Parathyroid adenoma (tissue), 2 donors: ENCODE measurements around the gene EEF2KMT.

Experiments
- H2AFZ ChIP-seq: fragments of 300-600 bp; sonication (generic); one replicate; pipeline ENCODE4 v1.7.0; 2017; ENCODE audit warnings: antibody characterized with exemption, mild to moderate bottlenecking
- H3K27ac ChIP-seq: fragments of 300-600 bp; sonication (generic); one replicate; pipeline ENCODE4 v1.7.0; 2017
- H3K27me3 ChIP-seq: fragments of 300-600 bp; sonication (generic); one replicate; pipeline ENCODE4 v1.7.0; 2017; ENCODE audit warnings: low read length; ENCODE audit not compliant: control insufficient read depth, insufficient read depth
- H3K36me3 ChIP-seq: fragments of 300-600 bp; sonication (generic); one replicate; pipeline ENCODE4 v1.7.0; 2017; ENCODE audit warnings: low read length; ENCODE audit not compliant: control insufficient read depth, insufficient read depth
- H3K4me1 ChIP-seq: fragments of 300-600 bp; sonication (generic); one replicate; pipeline ENCODE4 v1.7.0; 2017; ENCODE audit warnings: control low read depth
- H3K4me2 ChIP-seq: fragments of 300-600 bp; sonication (generic); one replicate; pipeline ENCODE4 v1.7.0; 2017; ENCODE audit warnings: low read length
- H3K4me3 ChIP-seq: fragments of 300-600 bp; sonication (generic); one replicate; pipeline ENCODE4 v1.7.0; 2017; ENCODE audit warnings: low read depth, low read length
- H3K79me2 ChIP-seq: fragments of 300-600 bp; sonication (generic); one replicate; pipeline ENCODE4 v1.7.0; 2017; ENCODE audit warnings: control low read depth
- H3K9ac ChIP-seq: fragments of 300-600 bp; sonication (generic); one replicate; pipeline ENCODE4 v1.7.0; 2017; ENCODE audit warnings: mild to moderate bottlenecking
- H3K9me3 ChIP-seq: fragments of 300-600 bp; sonication (generic); one replicate; pipeline ENCODE4 v1.7.0; 2017; ENCODE audit warnings: low read length; ENCODE audit not compliant: control insufficient read depth
- CTCF ChIP-seq: fragments of 300-600 bp; sonication (generic); IDR thresholded peaks from one replicate; pipeline ENCODE4 v1.7.0; 2017; ENCODE audit warnings: antibody characterized with exemption, mild to moderate bottlenecking
- donor health status: primary hyperparathyroidism.

Gene EEF2KMT

GRCh38 chr16:5073279-5073629, 24.3 kb downstream of the EEF2KMT start:
- Histone ChIP-seq H3K36me3 (no peaks in the 10 kb centered on the region), H3K4me1 (peaks cover 3% of the 10 kb centered on the region), H2AFZ (no peak overlapping the region), H3K27ac (no peak overlapping the region), H3K4me2 (no peak overlapping the region), H3K9me3 (no peaks in the 10 kb centered on the region), H3K79me2 (no peaks in the 10 kb centered on the region), H3K4me3 (no peak overlapping the region), H3K9ac (no peak overlapping the region), H3K27me3 (no peaks in the 10 kb centered on the region)
- no peak for TF ChIP-seq CTCF

GRCh38 chr16:5072334-5073278, 25.0 kb downstream of the EEF2KMT start:
- peak overlapping the region; percentile 86 for H3K4me2 ChIP-seq
- H3K27ac ChIP-seq, result peak overlapping the region; percentile 62
- peak overlapping the region; percentile 68 for H3K4me3 ChIP-seq
- no peaks in the 10 kb centered on the region for H3K27me3 ChIP-seq
- H3K4me1 ChIP-seq, result peaks cover 3% of the 10 kb centered on the region
- no peak overlapping the region for H3K9ac ChIP-seq
- TF ChIP-seq CTCF, result no peak
- peak overlapping the region; percentile 100 for H2AFZ ChIP-seq
- no peaks in the 10 kb centered on the region for H3K79me2 ChIP-seq
- no peaks in the 10 kb centered on the region for H3K36me3 ChIP-seq
- no peaks in the 10 kb centered on the region for H3K9me3 ChIP-seq

GRCh38 chr16:5071681-5072333, 25.8 kb downstream of the EEF2KMT start, which contains the start of gene ALG1:
ALG1 (plus strand) TSS chr16:5071843; CDS start chr16:5071850, 7 bp downstream.
- no peak for TF ChIP-seq CTCF
- H3K27ac ChIP-seq, result peak within 1 kb of the TSS; percentile 62
- no peak within 1 kb of the TSS for H3K9ac ChIP-seq
- H2AFZ ChIP-seq, result peak within 1 kb of the TSS; percentile 100
- H3K36me3 ChIP-seq, result no peaks in the 10 kb centered on the region
- no peaks in the 10 kb centered on the region for H3K27me3 ChIP-seq
- H3K4me1 ChIP-seq, result peaks cover 3% of the 10 kb centered on the region
- no peaks in the 10 kb centered on the region for H3K79me2 ChIP-seq
- peak within 1 kb of the TSS; percentile 68 for H3K4me3 ChIP-seq
- no peaks in the 10 kb centered on the region for H3K9me3 ChIP-seq
- H3K4me2 ChIP-seq, result peak within 1 kb of the TSS; percentile 86

- peak overlapping the region; percentile 100 for H2AFZ ChIP-seq
- no peak for TF ChIP-seq CTCF
- H3K79me2 ChIP-seq, result no peaks in the 10 kb centered on the region
- peak overlapping the region; percentile 68 for H3K4me3 ChIP-seq
- H3K9me3 ChIP-seq, result no peaks in the 10 kb centered on the region
- peaks cover 3% of the 10 kb centered on the region for H3K4me1 ChIP-seq
- H3K36me3 ChIP-seq, result no peaks in the 10 kb centered on the region
- no peak overlapping the region for H3K9ac ChIP-seq
- no peaks in the 10 kb centered on the region for H3K27me3 ChIP-seq
- H3K27ac ChIP-seq, result peak overlapping the region; percentile 62
- peak overlapping the region; percentile 86 for H3K4me2 ChIP-seq
Observed at GRCh38 chr16:5071341-5071680, 26.3 kb downstream of the EEF2KMT start.
